HS-27A (cell line): Measurements from ENCODE around the gene PCP4.
"Not testable (repeated sequence)": the region's sequence is repeated elsewhere in the genome, so short reads cannot be mapped to it uniquely, and the experiment has no call there.

Source experiments
- DNase-seq: peaks from one replicate; pipeline ENCODE4 v3.0.0-alpha.2; 2012; ENCODE audit warnings: low read depth, missing footprints

Gene PCP4

GRCh38 chr21:39866093-39866492 lies 1.1 kb upstream of the PCP4 start:
- DNase-seq, result no peak

- DNase-seq, result no peak
These were observed 2.0 kb downstream of the PCP4 start for GRCh38 chr21:39869141-39869818.

- DNase-seq, result no peak
These were observed 6.4 kb downstream of the PCP4 start for GRCh38 chr21:39873687-39874086.

GRCh38 chr21:39874206-39874605 lies 7.0 kb downstream of the PCP4 start:
- DNase-seq, result no peak

GRCh38 chr21:39874759-39875158 lies 7.5 kb downstream of the PCP4 start:
- no peak for DNase-seq

GRCh38 chr21:39881661-39882060 lies 14.4 kb downstream of the PCP4 start:
- DNase-seq, result no peak

GRCh38 chr21:39882151-39882838 lies 15.1 kb downstream of the PCP4 start:
- DNase-seq, result no peak

- DNase-seq, result no peak
These were observed 15.6 kb downstream of the PCP4 start for GRCh38 chr21:39882839-39883195.

GRCh38 chr21:39885119-39885848 lies 18.0 kb downstream of the PCP4 start:
- no peak for DNase-seq

GRCh38 chr21:39888848-39889247 lies 21.6 kb downstream of the PCP4 start:
- DNase-seq, result no peak

- DNase-seq, result no peak
These were observed 23.9 kb downstream of the PCP4 start for GRCh38 chr21:39891111-39891510.

- not testable (repeated sequence) for DNase-seq
These were observed 24.6 kb downstream of the PCP4 start for GRCh38 chr21:39891863-39892262.

GRCh38 chr21:39900491-39900890 lies 33.3 kb downstream of the PCP4 start:
- no peak for DNase-seq

GRCh38 chr21:39900911-39901310 lies 33.7 kb downstream of the PCP4 start:
- no peak for DNase-seq

- no peak for DNase-seq
These were observed 35.7 kb downstream of the PCP4 start for GRCh38 chr21:39902986-39903385.

GRCh38 chr21:39904457-39904856 lies 37.2 kb downstream of the PCP4 start:
- no peak for DNase-seq

- DNase-seq, result no peak
These were observed 41.2 kb downstream of the PCP4 start for GRCh38 chr21:39908265-39908923.

- DNase-seq, result no peak
These were observed 44.3 kb downstream of the PCP4 start for GRCh38 chr21:39911286-39912199.

GRCh38 chr21:39913706-39914305 lies 46.6 kb downstream of the PCP4 start:
- DNase-seq, result no peak

GRCh38 chr21:39915881-39916280 lies 48.6 kb downstream of the PCP4 start:
- no peak for DNase-seq

- no peak for DNase-seq
These were observed 51.3 kb downstream of the PCP4 start for GRCh38 chr21:39918558-39918957.
